GM12864 (cell line): ENCODE results near the gene BCR.

Source experiments
- DNase-seq: peaks from one replicate; pipeline ENCODE4 v3.0.0-alpha.2; 2011; ENCODE audit warnings: low read depth
- H3K4me3 ChIP-seq: 2 replicates; pipeline ENCODE4 v1.5.1; 2011; ENCODE audit warnings: mild to moderate bottlenecking, low read depth, low read length, control low read depth
- TF ChIP-seq, protein P1 (sequence below): IDR thresholded peaks from 2 replicates; pipeline ENCODE4 v1.5.1; 2011; ENCODE audit warnings: low read depth, mild to moderate bottlenecking, moderate library complexity, low read length, control low read depth, inconsistent platforms; ENCODE audit errors: missing control alignments

BCR gene

DNA sequence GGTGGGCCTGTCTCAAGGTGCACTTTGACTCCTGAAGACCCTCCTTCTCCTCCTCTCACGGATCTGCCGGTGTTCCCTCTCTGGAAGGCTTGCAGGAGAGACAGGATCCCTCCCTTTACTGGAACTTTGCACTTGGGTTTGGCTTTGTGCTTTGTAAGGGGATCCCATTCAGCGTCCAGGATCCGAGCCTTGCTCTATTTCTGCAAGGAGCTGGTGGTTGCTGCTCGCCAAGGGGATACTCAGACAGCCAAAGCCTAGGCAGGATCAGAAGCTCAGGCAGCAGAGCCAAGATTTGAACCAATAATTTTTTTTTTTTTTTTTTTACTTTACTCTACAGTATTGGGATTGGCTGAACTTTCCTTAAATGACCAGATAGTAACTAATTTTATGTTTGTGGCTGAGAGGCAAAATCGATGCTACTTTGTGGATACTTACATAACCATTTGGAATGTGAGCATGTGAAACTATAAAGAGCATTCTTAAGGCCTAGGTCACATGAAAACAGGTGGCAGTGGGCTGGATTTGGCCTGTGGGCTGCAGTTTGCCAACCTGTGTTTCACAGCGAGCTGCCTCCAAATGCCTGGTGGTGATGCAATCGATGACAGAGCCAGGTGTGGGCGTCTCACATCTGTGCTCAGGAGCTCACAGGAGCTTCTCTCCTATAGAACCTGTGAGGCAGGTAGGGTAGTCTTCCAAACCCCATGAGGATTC lies 25.2 kb downstream of the BCR start:
- TF ChIP-seq, protein P1, sequence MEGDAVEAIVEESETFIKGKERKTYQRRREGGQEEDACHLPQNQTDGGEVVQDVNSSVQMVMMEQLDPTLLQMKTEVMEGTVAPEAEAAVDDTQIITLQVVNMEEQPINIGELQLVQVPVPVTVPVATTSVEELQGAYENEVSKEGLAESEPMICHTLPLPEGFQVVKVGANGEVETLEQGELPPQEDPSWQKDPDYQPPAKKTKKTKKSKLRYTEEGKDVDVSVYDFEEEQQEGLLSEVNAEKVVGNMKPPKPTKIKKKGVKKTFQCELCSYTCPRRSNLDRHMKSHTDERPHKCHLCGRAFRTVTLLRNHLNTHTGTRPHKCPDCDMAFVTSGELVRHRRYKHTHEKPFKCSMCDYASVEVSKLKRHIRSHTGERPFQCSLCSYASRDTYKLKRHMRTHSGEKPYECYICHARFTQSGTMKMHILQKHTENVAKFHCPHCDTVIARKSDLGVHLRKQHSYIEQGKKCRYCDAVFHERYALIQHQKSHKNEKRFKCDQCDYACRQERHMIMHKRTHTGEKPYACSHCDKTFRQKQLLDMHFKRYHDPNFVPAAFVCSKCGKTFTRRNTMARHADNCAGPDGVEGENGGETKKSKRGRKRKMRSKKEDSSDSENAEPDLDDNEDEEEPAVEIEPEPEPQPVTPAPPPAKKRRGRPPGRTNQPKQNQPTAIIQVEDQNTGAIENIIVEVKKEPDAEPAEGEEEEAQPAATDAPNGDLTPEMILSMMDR = no peak
- H3K4me3 ChIP-seq = no peak overlapping the region
- DNase-seq = no peak

DNA sequence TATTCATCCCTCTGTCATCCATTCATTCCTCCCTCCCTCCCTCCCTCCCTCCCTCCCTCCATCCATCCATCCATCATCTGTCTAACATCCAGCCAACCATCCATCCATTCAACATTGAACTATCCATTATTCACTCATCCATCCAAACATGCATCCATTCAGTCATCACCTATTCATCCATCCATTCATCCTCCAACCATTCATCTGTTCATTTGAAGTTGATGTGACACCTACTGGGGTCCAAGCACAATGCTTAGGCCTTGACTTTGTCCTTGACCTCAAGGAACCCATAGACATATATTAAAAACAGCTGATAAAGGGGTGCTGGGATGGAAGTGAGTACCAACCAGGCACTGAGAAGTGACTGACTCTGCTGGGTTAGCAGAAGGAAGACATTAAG lies 26.6 kb downstream of the BCR start:
- H3K4me3 ChIP-seq = no peak overlapping the region
- TF ChIP-seq, protein P1 = no peak
- DNase-seq = no peak

DNA sequence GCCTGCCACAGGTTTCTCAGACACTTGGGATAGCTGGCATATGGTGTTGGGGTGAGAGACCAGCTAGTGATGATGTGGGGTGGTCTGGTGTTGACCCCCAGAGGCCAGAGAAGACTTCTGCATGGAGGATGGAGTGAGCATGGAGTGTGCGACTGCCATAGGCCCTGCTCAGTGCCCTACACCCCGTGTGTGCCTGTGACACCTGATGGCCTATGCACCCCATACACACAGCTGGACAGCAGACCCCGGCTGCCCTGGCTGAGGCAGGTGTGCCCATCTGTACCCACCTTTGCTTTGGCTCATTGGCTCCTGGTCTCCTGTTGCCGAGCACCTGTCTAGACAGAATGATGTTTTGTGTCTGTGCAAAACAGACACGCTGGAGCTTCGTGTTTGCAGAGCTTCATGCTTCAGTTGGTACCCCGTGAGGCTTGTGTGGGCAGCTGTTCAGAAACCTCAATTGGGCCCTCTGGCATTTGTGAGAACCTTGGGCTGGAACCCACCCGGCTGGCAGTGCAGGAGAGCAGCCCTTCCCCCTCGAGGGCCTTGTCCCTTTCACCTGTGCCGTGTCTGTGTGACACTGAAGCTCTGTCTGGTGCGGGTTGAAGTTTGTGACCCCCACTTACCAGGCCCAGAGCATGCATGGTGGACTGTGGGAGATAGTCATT lies 27.6 kb downstream of the BCR start:
- TF ChIP-seq, protein P1 = no peak
- DNase-seq = no peak
- no peak overlapping the region for H3K4me3 ChIP-seq

DNA sequence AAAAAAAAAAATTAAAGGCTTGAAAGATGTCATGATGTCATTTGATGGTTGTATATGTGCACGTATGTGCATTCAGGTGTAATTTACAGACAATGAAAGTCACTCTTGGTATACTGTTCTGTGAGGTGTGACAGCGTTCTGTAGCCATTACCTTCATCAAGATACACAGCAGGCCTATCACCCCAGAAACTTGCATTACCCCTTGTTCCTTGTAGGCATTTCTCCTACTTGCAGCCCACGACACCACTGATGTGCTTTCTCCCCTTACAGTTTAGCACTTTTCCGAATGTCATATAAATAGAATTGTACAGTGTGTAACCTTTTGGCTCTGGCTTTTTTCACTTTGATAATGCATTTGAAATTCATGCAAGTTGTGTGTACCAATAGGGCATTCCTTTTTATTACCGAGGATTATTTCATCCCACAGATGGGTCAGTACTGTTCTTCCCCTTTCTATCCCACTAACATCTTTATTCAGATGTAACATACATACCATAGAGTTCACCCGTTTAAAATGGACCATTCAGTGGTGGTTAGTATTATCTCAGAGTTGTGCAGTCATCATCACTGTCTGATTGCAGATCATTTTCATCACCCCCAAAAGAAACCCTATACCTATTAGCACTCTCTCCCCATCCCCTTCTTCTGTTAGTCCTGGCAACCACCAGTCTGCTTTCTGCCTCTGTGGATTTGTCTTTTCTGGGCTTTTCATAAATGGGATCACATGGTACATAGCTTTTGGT lies 30.3 kb downstream of the BCR start:
- H3K4me3 ChIP-seq = no peak overlapping the region
- TF ChIP-seq, protein P1 = no peak
- DNase-seq = no peak

DNA sequence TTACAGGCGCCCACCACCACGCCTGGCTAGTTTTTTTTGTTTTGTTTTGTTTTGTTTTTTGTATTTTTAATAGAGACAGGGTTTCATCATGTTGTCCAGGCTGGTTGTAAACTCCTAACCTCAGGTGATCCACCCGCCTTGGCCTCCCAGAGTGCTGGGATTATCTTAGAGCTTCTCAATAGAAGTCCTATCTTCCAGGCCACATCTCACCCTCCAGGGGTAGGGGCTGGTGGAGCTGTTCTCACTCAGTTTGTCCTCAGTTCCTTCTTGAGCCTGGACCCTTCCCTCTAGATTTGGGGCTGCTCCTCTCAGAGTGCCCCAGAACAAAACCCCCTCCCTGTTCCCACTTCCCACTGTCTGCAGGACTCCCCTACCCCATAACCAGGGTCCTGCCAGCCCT lies 31.3 kb downstream of the BCR start:
- TF ChIP-seq, protein P1 = no peak
- no peak for DNase-seq
- H3K4me3 ChIP-seq = no peak overlapping the region

DNA sequence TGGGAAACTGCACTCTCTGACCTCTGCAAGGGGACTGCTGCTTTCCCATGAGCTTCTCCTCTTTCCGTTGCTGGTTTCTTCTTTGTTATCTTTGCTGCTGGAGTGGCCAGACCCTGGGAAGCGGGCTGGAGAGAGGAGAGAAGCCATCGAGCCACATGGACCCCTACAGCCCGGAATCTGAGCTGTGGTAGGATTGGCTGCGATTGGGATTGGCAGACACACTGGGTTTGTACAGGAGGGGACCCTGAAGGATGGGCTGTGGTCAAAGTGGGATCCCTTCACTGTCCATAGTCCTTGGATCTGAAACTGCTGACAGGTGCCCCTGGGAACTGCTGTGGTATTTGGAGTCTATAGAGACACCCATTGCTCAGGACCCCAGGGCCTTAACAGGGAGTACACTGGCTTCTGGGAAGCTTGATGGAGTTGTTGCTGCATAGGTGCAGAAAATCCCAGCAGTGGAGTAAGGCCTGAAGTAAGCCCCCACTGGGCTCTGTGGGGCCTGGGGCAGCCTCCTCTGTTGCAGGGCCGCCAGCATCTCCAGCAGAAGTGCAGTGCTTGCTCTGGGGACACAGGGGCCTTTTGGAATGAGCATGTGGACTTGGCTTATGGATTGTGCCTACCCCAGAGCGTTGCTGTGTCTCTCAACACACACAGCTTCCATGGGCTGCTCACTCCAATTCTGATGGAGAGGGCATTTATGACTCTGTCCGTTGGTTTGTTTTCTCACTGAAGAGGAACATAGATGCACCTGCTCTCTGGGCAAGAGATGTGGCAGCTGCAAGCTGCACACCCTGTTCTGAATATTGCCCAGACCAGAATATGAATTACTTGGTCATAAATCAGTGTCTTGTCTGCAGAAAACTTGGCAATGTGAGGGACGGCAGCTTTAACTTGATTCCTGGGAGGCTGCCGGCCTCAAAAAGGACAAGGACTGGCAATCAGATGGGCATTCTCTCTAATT lies 32.0 kb downstream of the BCR start:
- no peak for DNase-seq
- TF ChIP-seq, protein P1 = no peak
- no peak overlapping the region for H3K4me3 ChIP-seq
